B cell (primary cell): ENCODE data around the gene RGS9BP.
"Not testable (repeated sequence)": the region's sequence is repeated elsewhere in the genome, so short reads cannot be mapped to it uniquely, and the experiment has no call there.

Experiments used
- CTCF ChIP-seq: fragments of 200-600 bp; IDR thresholded peaks from one replicate; pipeline ENCODE4 v1.8.0; 2022; ENCODE audit warnings: antibody characterized with exemption, mild to moderate bottlenecking
- EZH2 ChIP-seq: IDR thresholded peaks from 2 replicates; pipeline ENCODE4 v1.6.1; 2012; ENCODE audit warnings: borderline replicate concordance, low read depth, mild to moderate bottlenecking, moderate library complexity, low read length; ENCODE audit not compliant: insufficient read depth, poor library complexity, severe bottlenecking

GRCh38 chr19:32695506-32695905 lies 19.9 kb downstream of the RGS9BP start:
- TF ChIP-seq CTCF, EZH2: not testable (repeated sequence)
